CD14-positive monocyte (primary cell): ENCODE results near the gene CLDN1. TPM values are rescaled to one million over a fixed set of nuclear protein-coding genes. Genes with fewer than 3 reads are reported as not detected.

Experiments
- DNase-seq, 3 donors: peaks; one replicate each; pipeline ENCODE4 v3.0.0-alpha.2; 2011 to 2022
- H2AFZ ChIP-seq: 2 replicates; pipeline ENCODE4 v1.6.0; 2012; ENCODE audit warnings: mild to moderate bottlenecking, low read depth, low read length, inconsistent platforms; ENCODE audit not compliant: insufficient read depth, poor library complexity, severe bottlenecking
- H3K27ac ChIP-seq, 2 donors: 1 replicate in 1 of 2; 2 replicates in 1 of 2; pipeline ENCODE4 v1.5.1; 2012 to 2013; ENCODE audit warnings: low read length in 2 of 2, control low read depth in 1 of 2, inconsistent platforms in 1 of 2, low read depth in 1 of 2, mild to moderate bottlenecking in 1 of 2
- H3K27me3 ChIP-seq, 2 donors: one replicate each; pipeline versions ENCODE4 v1.6.0 to v1.6.1; 2011 to 2013; ENCODE audit warnings: low read length in 2 of 2; ENCODE audit not compliant: control insufficient read depth in 2 of 2, insufficient read depth in 2 of 2
- H3K36me3 ChIP-seq, 2 donors: replicated peaks in 1 of 2; 1 replicate in 1 of 2; 2 replicates in 1 of 2; pipeline versions ENCODE4 v1.5.1 to v1.6.1; 2012 to 2013; ENCODE audit warnings: low read length in 2 of 2, control low read depth in 1 of 2, inconsistent platforms in 1 of 2, mild to moderate bottlenecking in 1 of 2; ENCODE audit not compliant: insufficient read depth in 2 of 2, control insufficient read depth in 1 of 2
- H3K4me1 ChIP-seq, 2 donors: 1 replicate in 1 of 2; 2 replicates in 1 of 2; pipeline versions ENCODE4 v1.5.1 to v1.6.1; 2012 to 2013; ENCODE audit warnings: low read length in 2 of 2, control low read depth in 1 of 2, inconsistent platforms in 1 of 2, mild to moderate bottlenecking in 1 of 2, moderate library complexity in 1 of 2; ENCODE audit not compliant: insufficient read depth in 2 of 2, control insufficient read depth in 1 of 2
- H3K4me2 ChIP-seq: replicated peaks from 2 replicates; pipeline ENCODE3; 2012; ENCODE audit warnings: low read length, moderate library complexity, mild to moderate bottlenecking; ENCODE audit not compliant: poor library complexity, severe bottlenecking; ENCODE audit errors: extremely low read depth
- H3K4me3 ChIP-seq, 3 experiments: fragments of 200-600 bp in 1 of 3; sonication (generic) in 1 of 3; replicated peaks in 1 of 3; 1 replicate in 2 of 3; 2 replicates in 1 of 3; pipeline ENCODE4 v1.5.1; 2011 to 2013; ENCODE audit warnings: low read length in 3 of 3, mild to moderate bottlenecking in 3 of 3, control low read depth in 2 of 3, low read depth in 2 of 3, inconsistent platforms in 1 of 3, moderate library complexity in 1 of 3
- H3K79me2 ChIP-seq: 2 replicates; pipeline ENCODE4 v1.6.0; 2012; ENCODE audit warnings: mild to moderate bottlenecking, control low read depth, inconsistent platforms, low read length, moderate library complexity; ENCODE audit not compliant: insufficient read depth
- H3K9ac ChIP-seq: 2 replicates; pipeline ENCODE4 v1.6.0; 2017; ENCODE audit warnings: low read length, mild to moderate bottlenecking; ENCODE audit not compliant: insufficient read depth, poor library complexity, severe bottlenecking
- H3K9me3 ChIP-seq, 2 donors: replicated peaks in 1 of 2; 1 replicate in 1 of 2; 2 replicates in 1 of 2; pipeline versions ENCODE4 v1.5.1 to v1.6.1; 2012 to 2013; ENCODE audit warnings: low read length in 2 of 2, control low read depth in 1 of 2; ENCODE audit not compliant: control insufficient read depth in 1 of 2, insufficient read depth in 1 of 2
- H4K20me1 ChIP-seq: 2 replicates; pipeline ENCODE4 v1.6.0; 2012; ENCODE audit warnings: mild to moderate bottlenecking, low read length, control low read depth, moderate library complexity; ENCODE audit not compliant: insufficient read depth
- H3K27ac Mint-ChIP-seq, 7 donors: one replicate each; pipeline ENCODE4 v1.8.0; 2020; ENCODE audit warnings: mild to moderate bottlenecking in 7 of 7, mixed read lengths in 7 of 7, moderate library complexity in 6 of 7, inconsistent platforms in 2 of 7
- H3K27me3 Mint-ChIP-seq, 3 donors: one replicate each; pipeline ENCODE4 v1.8.0; 2021 to 2022; ENCODE audit warnings: low read depth in 3 of 3, mild to moderate bottlenecking in 3 of 3, mixed read lengths in 3 of 3, moderate library complexity in 3 of 3, inconsistent platforms in 1 of 3
- H3K36me3 Mint-ChIP-seq, 2 donors: one replicate each; pipeline ENCODE4 v1.8.0; 2020; ENCODE audit warnings: mixed read lengths in 2 of 2, inconsistent platforms in 1 of 2, mild to moderate bottlenecking in 1 of 2
- H3K4me1 Mint-ChIP-seq: one replicate; pipeline ENCODE4 v1.8.0; 2020; ENCODE audit warnings: mild to moderate bottlenecking, mixed read lengths
- H3K4me3 Mint-ChIP-seq, 2 donors: one replicate each; pipeline ENCODE4 v1.8.0; 2020; ENCODE audit warnings: mild to moderate bottlenecking in 2 of 2, mixed read lengths in 2 of 2, moderate library complexity in 1 of 2
- H3K9me3 Mint-ChIP-seq, 7 donors: one replicate each; pipeline ENCODE4 v1.8.0; 2020 to 2022; ENCODE audit warnings: mixed read lengths in 7 of 7, mild to moderate bottlenecking in 6 of 7, moderate library complexity in 6 of 7, inconsistent platforms in 2 of 7
- WGBS: methylation state at CpG from one replicate; pipeline ENCODE4 v1.1.5; 2013; ENCODE audit warnings: missing lambda C conversion rate; ENCODE audit not compliant: insufficient coverage; 5-methylcytosine and 5-hydroxymethylcytosine counted together
- intact Hi-C, 2 donors: fragments of 100-400 bp; cut with micrococcal nuclease; formaldehyde crosslinking; loops; one replicate each; pipeline versions ENCODE4 v1.15.0 to v1.15.1; 2023
- polyA plus RNA-seq, 3 donors: library from polyadenylated mRNA; depleted of rRNA in 1 of 3; unstranded in 2 of 3; stranded (reverse) in 1 of 3; fragments of 300-500 nt in 2 of 3; fragments of >200 nt in 1 of 3; fragmentation: Illumina TruSeq in 2 of 3; gene quantifications; 1 replicate in 2 of 3; 2 replicates in 1 of 3; pipeline ENCODE4 v1.2.3, GENCODE V29; 2012 to 2021
- TF ChIP-seq, protein P1 (sequence below): fragments of 200-600 bp; IDR thresholded peaks from one replicate; pipeline ENCODE4 v1.8.0; 2022; ENCODE audit warnings: antibody characterized with exemption, mild to moderate bottlenecking

The CLDN1 gene
- polyA plus RNA-seq, 3 donors: not detected

DNA sequence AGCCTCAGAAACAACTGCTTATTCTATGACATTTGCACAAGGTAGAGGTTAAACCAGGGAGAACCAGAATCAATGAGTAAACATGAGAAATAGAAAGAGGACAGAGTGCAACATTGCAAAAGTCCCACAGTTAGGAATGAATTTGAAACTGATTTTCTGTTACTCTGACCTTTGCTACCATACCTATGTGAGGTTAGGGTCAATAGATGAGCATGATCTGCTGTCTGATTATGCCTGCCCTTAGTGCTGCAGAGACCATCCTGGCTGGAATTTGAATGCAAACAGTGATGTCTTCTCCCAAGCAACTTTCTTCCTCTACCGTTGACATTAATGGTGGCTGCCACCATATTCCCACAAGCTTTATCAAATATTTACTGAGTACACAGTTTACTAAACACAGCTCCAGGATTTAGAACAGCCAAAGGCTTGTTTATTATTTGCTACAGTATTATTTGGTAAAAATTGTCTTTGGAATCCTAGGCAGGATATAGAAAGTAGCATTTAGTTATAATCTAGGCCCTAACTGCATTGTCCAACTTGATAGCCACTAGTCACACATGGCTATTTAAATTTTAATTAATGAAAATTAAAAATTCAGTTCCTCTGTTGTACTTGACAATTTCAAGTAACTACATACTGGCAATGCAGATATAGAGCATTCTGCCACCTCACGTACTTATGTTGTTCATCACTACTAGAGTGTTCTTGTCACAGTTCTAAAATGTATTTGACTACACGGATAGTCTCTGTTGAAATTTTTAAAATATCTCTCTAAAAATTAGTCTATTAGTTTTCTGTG is 8.9 kb upstream of the CLDN1 start:
- no peak overlapping the region for H3K27ac Mint-ChIP-seq
- WGBS: 100% methylated on average over 1 of the region's 3 CpGs
- no peak overlapping the region for H3K9ac ChIP-seq

DNA sequence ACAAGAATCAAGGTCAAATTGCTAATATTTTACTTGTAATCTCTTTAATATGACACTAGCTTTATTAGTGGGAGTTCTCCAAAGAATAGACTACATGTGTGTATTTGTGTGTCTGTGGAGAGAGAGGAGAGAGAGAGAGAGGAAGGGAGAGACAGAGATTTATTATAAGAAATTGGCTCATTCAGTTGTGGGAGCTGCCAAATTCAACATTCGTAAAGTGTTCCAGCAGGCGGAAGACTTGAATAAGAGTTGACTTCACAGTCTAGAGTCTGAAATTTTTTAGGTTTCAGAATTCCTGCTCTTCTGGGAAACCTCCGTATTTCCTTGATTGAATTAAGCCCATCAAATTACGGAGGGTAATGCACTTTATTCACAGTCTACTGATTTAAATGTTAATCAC is 4.7 kb upstream of the CLDN1 start:
- TF ChIP-seq, protein P1, sequence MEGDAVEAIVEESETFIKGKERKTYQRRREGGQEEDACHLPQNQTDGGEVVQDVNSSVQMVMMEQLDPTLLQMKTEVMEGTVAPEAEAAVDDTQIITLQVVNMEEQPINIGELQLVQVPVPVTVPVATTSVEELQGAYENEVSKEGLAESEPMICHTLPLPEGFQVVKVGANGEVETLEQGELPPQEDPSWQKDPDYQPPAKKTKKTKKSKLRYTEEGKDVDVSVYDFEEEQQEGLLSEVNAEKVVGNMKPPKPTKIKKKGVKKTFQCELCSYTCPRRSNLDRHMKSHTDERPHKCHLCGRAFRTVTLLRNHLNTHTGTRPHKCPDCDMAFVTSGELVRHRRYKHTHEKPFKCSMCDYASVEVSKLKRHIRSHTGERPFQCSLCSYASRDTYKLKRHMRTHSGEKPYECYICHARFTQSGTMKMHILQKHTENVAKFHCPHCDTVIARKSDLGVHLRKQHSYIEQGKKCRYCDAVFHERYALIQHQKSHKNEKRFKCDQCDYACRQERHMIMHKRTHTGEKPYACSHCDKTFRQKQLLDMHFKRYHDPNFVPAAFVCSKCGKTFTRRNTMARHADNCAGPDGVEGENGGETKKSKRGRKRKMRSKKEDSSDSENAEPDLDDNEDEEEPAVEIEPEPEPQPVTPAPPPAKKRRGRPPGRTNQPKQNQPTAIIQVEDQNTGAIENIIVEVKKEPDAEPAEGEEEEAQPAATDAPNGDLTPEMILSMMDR: no peak
- Histone ChIP-seq H4K20me1 (no peaks in the 10 kb centered on the region), H3K79me2 (no peaks in the 10 kb centered on the region), H2AFZ (no peak overlapping the region), H3K27ac (no peak overlapping the region), H3K36me3 (no peaks in the 10 kb centered on the region), H3K4me1 (peaks cover 13 to 16% of the 10 kb centered on the region in 2 donors), H3K9me3 (no peaks in the 10 kb centered on the region), H3K4me3 (no peak overlapping the region), H3K27me3 (peaks cover 3 to 22% of the 10 kb centered on the region in 2 donors), H3K4me2 (no peak overlapping the region), H3K9ac (no peak overlapping the region)
- Mint-ChIP-seq H3K9me3 (no peaks in the 10 kb centered on the region), H3K36me3 (no peaks in the 10 kb centered on the region), H3K27me3 (peaks cover 12 to 27% (median 22%) of the 10 kb centered on the region in 3 donors), H3K4me3 (no peak overlapping the region), H3K27ac (no peak overlapping the region), H3K4me1 (peaks cover 15% of the 10 kb centered on the region)
- 91% methylated on average over 4 of the region's 4 CpGs for WGBS
- intact Hi-C loops: loop anchor here (10.0 kb wide), 2 partner anchors 102 to 362 kb away; no protein-coding TSS in a partner anchor
- no peak for DNase-seq

More for the DNA sequence above, 8.9 kb upstream of the CLDN1 start:
- Histone ChIP-seq H2AFZ (no peak overlapping the region), H3K4me2 (no peak overlapping the region), H3K36me3 (no peaks in the 10 kb centered on the region), H3K79me2 (no peaks in the 10 kb centered on the region), H4K20me1 (no peaks in the 10 kb centered on the region), H3K27ac (no peak overlapping the region), H3K4me1 (no peaks in the 10 kb centered on the region), H3K4me3 (no peak overlapping the region), H3K27me3 (peaks cover 0 to 3% of the 10 kb centered on the region in 2 donors), H3K9me3 (no peaks in the 10 kb centered on the region)
- Mint-ChIP-seq H3K4me1 (no peaks in the 10 kb centered on the region), H3K27me3 (peaks cover 0 to 8% (median 7%) of the 10 kb centered on the region in 3 donors), H3K36me3 (no peaks in the 10 kb centered on the region), H3K9me3 (peaks cover 0 to 2% (median 0%) of the 10 kb centered on the region in 7 donors), H3K4me3 (no peak overlapping the region)
- intact Hi-C loops: no loop called here
- no peak for DNase-seq
- TF ChIP-seq, protein P1: no peak
